Measurements from ENCODE around the gene PDE4D.
"Not testable (repeated sequence)": the region's sequence is repeated elsewhere in the genome, so short reads cannot be mapped to it uniquely, and the experiment has no call there.

DNA sequence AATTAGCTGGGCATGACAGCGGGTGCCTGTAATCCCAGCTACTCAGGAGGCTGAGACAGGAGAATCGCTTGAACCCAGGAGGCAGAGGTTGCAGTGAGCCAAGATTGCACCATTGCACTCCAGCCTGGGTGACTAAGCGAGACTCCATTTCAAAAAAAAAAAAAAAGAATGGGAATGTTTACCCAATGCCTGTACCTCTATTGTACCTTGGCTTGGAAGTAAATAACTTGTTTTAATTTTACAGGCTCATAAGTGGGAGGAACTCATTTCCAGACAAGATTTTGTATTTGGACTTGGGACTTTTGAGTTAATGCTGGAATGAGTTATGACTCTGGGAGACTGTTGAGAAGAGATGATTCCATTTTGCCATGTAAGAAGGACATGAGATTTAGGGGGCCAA, 484.5 kb downstream of the PDE4D start:
- TF ChIP-seq ZNF274 (IDR thresholded peaks at IDR 0.05; ENCODE audit: low read depth, low read length); YY1 (IDR thresholded peaks at IDR 0.05; ENCODE audit: insufficient read depth, insufficient read length): not testable (repeated sequence)

Measured in NT2/D1 (cell line).